ENCODE results near the gene ALK.

ALK gene

GRCh38 chr2:29235411-29235810 lies 686.0 kb downstream of the ALK start:
- Histone ChIP-seq H3K27me3 (ENCODE audit: low read depth, low read length) (no peaks in the 10 kb centered on the region), H3K4me3 (ENCODE audit: low read depth in 1 of 2, low read length in 2 of 2) (no peak overlapping the region), H3K4me1 (ENCODE audit: control insufficient read depth in 1 of 2, insufficient read depth in 2 of 2, low read length in 2 of 2) (no peaks in the 10 kb centered on the region), H3K9me3 (ENCODE audit: control insufficient read depth in 1 of 2, low read length in 2 of 2) (no peaks in the 10 kb centered on the region), H3K27ac (ENCODE audit: low read length) (no peak overlapping the region), H3K36me3 (ENCODE audit: control insufficient read depth in 1 of 2, insufficient read depth in 2 of 2, low read length in 2 of 2) (no peaks in the 10 kb centered on the region)

DNA sequence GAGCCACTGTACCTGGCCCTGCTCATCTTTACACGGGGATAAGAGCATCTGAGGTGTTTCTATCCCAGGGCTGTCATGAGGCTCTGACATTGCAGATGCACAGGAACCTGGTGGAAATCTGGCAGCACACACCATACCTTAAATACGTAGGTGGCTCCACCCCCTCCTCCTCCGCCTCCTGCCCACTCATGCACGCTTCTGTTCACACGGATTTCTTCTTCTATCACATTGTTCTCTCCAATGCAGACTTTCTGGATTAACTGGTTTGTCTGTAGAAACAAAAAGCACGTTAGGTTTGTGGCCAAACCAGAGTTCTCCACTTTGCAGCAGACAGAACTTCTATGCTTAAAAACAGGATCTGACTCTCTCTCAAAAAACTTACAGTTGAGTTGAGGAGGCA lies 688.0 kb downstream of the ALK start:
- H3K27me3 ChIP-seq (ENCODE audit: low read depth, low read length): no peaks in the 10 kb centered on the region
- no peak overlapping the region for H3K27ac ChIP-seq (ENCODE audit: low read length)
- H3K36me3 ChIP-seq (ENCODE audit: control insufficient read depth in 1 of 2, insufficient read depth in 2 of 2, low read length in 2 of 2): no peaks in the 10 kb centered on the region
- H3K4me1 ChIP-seq (ENCODE audit: control insufficient read depth in 1 of 2, insufficient read depth in 2 of 2, low read length in 2 of 2): no peaks in the 10 kb centered on the region
- no peak overlapping the region for H3K4me3 ChIP-seq (ENCODE audit: low read depth in 1 of 2, low read length in 2 of 2)
- H3K9me3 ChIP-seq (ENCODE audit: control insufficient read depth in 1 of 2, low read length in 2 of 2): no peaks in the 10 kb centered on the region

- Histone ChIP-seq H3K9me3 (ENCODE audit: control insufficient read depth in 1 of 2, low read length in 2 of 2) (no peaks in the 10 kb centered on the region), H3K36me3 (ENCODE audit: control insufficient read depth in 1 of 2, insufficient read depth in 2 of 2, low read length in 2 of 2) (no peaks in the 10 kb centered on the region), H3K4me1 (ENCODE audit: control insufficient read depth in 1 of 2, insufficient read depth in 2 of 2, low read length in 2 of 2) (no peaks in the 10 kb centered on the region), H3K27ac (ENCODE audit: low read length) (no peak overlapping the region), H3K27me3 (ENCODE audit: low read depth, low read length) (no peaks in the 10 kb centered on the region), H3K4me3 (ENCODE audit: low read depth in 1 of 2, low read length in 2 of 2) (no peak overlapping the region)
Measured at GRCh38 chr2:29232041-29232440, 689.3 kb downstream of the ALK start.

- Histone ChIP-seq H3K36me3 (ENCODE audit: control insufficient read depth in 1 of 2, insufficient read depth in 2 of 2, low read length in 2 of 2) (no peaks in the 10 kb centered on the region), H3K27me3 (ENCODE audit: low read depth, low read length) (no peaks in the 10 kb centered on the region), H3K4me3 (ENCODE audit: low read depth in 1 of 2, low read length in 2 of 2) (no peak overlapping the region), H3K27ac (ENCODE audit: low read length) (no peak overlapping the region), H3K4me1 (ENCODE audit: control insufficient read depth in 1 of 2, insufficient read depth in 2 of 2, low read length in 2 of 2) (no peaks in the 10 kb centered on the region), H3K9me3 (ENCODE audit: control insufficient read depth in 1 of 2, low read length in 2 of 2) (no peaks in the 10 kb centered on the region)
Measured at GRCh38 chr2:29229640-29230039, 691.7 kb downstream of the ALK start.

GRCh38 chr2:29228947-29229346 lies 692.4 kb downstream of the ALK start:
- peaks cover 0 to 5% of the 10 kb centered on the region in 2 donors for H3K4me1 ChIP-seq (ENCODE audit: control insufficient read depth in 1 of 2, insufficient read depth in 2 of 2, low read length in 2 of 2)

GRCh38 chr2:29227935-29228675 lies 693.3 kb downstream of the ALK start:
- Histone ChIP-seq H3K4me1 (ENCODE audit: control insufficient read depth in 1 of 2, insufficient read depth in 2 of 2, low read length in 2 of 2) (peaks cover 0 to 6% of the 10 kb centered on the region in 2 donors), H3K36me3 (ENCODE audit: control insufficient read depth in 1 of 2, insufficient read depth in 2 of 2, low read length in 2 of 2) (no peaks in the 10 kb centered on the region), H3K27me3 (ENCODE audit: low read depth, low read length) (no peaks in the 10 kb centered on the region), H3K9me3 (ENCODE audit: control insufficient read depth in 1 of 2, low read length in 2 of 2) (no peaks in the 10 kb centered on the region), H3K4me3 (ENCODE audit: low read depth in 1 of 2, low read length in 2 of 2) (no peak overlapping the region), H3K27ac (ENCODE audit: low read length) (no peak overlapping the region)

More at GRCh38 chr2:29228947-29229346, 692.4 kb downstream of the ALK start:
- Histone ChIP-seq H3K9me3 (ENCODE audit: control insufficient read depth in 1 of 2, low read length in 2 of 2) (no peaks in the 10 kb centered on the region), H3K4me3 (ENCODE audit: low read depth in 1 of 2, low read length in 2 of 2) (no peak overlapping the region), H3K36me3 (ENCODE audit: control insufficient read depth in 1 of 2, insufficient read depth in 2 of 2, low read length in 2 of 2) (no peaks in the 10 kb centered on the region), H3K27ac (ENCODE audit: low read length) (no peak overlapping the region), H3K27me3 (ENCODE audit: low read depth, low read length) (no peaks in the 10 kb centered on the region)

GRCh38 chr2:29226808-29227207 lies 694.6 kb downstream of the ALK start:
- no peaks in the 10 kb centered on the region for H3K27me3 ChIP-seq (ENCODE audit: low read depth, low read length)
- H3K4me1 ChIP-seq (ENCODE audit: control insufficient read depth in 1 of 2, insufficient read depth in 2 of 2, low read length in 2 of 2): peaks cover 0 to 6% of the 10 kb centered on the region in 2 donors
- no peaks in the 10 kb centered on the region for H3K9me3 ChIP-seq (ENCODE audit: control insufficient read depth in 1 of 2, low read length in 2 of 2)
- H3K27ac ChIP-seq (ENCODE audit: low read length): no peak overlapping the region
- no peaks in the 10 kb centered on the region for H3K36me3 ChIP-seq (ENCODE audit: control insufficient read depth in 1 of 2, insufficient read depth in 2 of 2, low read length in 2 of 2)
- H3K4me3 ChIP-seq (ENCODE audit: low read depth in 1 of 2, low read length in 2 of 2): no peak overlapping the region

DNA sequence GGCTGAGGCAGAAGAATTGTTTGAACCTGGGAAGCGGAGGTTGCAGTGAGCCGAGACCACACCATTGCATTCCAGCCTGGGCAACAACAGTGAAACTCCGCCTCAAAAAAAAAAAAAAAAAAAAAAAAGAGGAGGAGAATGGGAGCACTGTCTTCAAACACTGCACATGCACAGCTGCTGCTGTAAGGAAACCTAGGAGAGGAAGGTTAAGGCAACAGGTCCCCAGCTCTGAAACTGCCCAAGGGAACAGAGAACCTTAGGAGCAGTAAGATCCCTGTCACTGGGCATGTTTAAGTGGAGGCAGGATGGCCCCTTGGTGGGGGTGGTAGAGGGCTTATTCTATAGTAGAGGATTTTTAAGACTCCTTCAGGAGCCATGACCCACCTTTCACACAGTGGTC lies 695.0 kb downstream of the ALK start:
- Histone ChIP-seq H3K27me3 (ENCODE audit: low read depth, low read length) (no peaks in the 10 kb centered on the region), H3K9me3 (ENCODE audit: control insufficient read depth in 1 of 2, low read length in 2 of 2) (no peaks in the 10 kb centered on the region), H3K4me1 (ENCODE audit: control insufficient read depth in 1 of 2, insufficient read depth in 2 of 2, low read length in 2 of 2) (peaks cover 0 to 6% of the 10 kb centered on the region in 2 donors), H3K4me3 (ENCODE audit: low read depth in 1 of 2, low read length in 2 of 2) (no peak overlapping the region), H3K36me3 (ENCODE audit: control insufficient read depth in 1 of 2, insufficient read depth in 2 of 2, low read length in 2 of 2) (no peaks in the 10 kb centered on the region), H3K27ac (ENCODE audit: low read length) (no peak overlapping the region)

- Histone ChIP-seq H3K27me3 (ENCODE audit: low read depth, low read length) (no peaks in the 10 kb centered on the region), H3K9me3 (ENCODE audit: control insufficient read depth in 1 of 2, low read length in 2 of 2) (no peaks in the 10 kb centered on the region), H3K4me3 (ENCODE audit: low read depth in 1 of 2, low read length in 2 of 2) (no peak overlapping the region), H3K36me3 (ENCODE audit: control insufficient read depth in 1 of 2, insufficient read depth in 2 of 2, low read length in 2 of 2) (no peaks in the 10 kb centered on the region), H3K27ac (ENCODE audit: low read length) (no peak overlapping the region), H3K4me1 (ENCODE audit: control insufficient read depth in 1 of 2, insufficient read depth in 2 of 2, low read length in 2 of 2) (peaks cover 0 to 6% of the 10 kb centered on the region in 2 donors)
Measured at GRCh38 chr2:29225814-29226213, 695.6 kb downstream of the ALK start.

DNA sequence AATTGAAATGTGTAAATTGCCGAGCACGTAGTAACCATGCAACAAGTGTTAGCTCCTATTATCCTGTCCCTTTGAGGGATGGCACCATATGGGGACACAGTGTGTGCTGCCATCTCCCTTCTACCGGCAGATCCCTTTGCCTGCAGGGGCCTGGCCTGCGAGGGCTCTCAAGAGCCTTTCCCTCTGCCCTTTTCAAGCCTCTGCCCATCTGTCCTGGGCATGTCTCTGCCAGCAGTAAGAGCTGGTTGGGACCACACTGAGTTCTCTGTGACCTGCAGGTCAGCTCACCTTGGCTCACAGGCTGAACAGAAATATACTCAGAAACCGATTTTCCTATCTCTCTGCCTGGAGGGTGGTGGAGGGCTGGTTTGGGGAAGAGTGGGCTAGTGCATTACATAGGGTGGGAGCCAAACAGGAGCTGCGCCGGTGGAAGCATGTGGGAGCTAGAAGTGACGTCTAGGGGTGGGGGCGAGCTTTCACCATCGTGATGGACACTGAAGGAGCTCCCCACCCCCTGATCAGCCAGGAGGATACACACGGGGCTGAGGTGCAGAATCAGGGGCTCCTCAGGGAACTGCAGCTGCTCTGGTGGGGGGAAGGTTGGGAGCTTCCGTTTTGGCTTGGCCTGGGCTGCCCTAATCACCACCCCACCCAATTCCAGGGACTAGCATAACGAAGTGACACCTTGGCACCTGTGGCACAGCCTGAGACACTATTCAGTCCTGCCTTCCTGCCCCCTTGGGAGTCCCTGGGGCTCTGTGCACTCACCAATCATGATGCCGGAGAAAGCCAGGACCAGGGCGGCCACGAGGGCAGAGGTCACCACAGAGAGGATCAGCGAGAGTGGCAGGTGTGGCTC lies 696.5 kb downstream of the ALK start:
- H3K4me3 ChIP-seq (ENCODE audit: low read depth in 1 of 2, low read length in 2 of 2): no peak overlapping the region
- no peaks in the 10 kb centered on the region for H3K36me3 ChIP-seq (ENCODE audit: control insufficient read depth in 1 of 2, insufficient read depth in 2 of 2, low read length in 2 of 2)
- no peaks in the 10 kb centered on the region for H3K9me3 ChIP-seq (ENCODE audit: control insufficient read depth in 1 of 2, low read length in 2 of 2)
- H3K27ac ChIP-seq (ENCODE audit: low read length): no peak overlapping the region
- H3K4me1 ChIP-seq (ENCODE audit: control insufficient read depth in 1 of 2, insufficient read depth in 2 of 2, low read length in 2 of 2): peaks cover 0 to 6% of the 10 kb centered on the region in 2 donors
- H3K27me3 ChIP-seq (ENCODE audit: low read depth, low read length): no peaks in the 10 kb centered on the region

DNA sequence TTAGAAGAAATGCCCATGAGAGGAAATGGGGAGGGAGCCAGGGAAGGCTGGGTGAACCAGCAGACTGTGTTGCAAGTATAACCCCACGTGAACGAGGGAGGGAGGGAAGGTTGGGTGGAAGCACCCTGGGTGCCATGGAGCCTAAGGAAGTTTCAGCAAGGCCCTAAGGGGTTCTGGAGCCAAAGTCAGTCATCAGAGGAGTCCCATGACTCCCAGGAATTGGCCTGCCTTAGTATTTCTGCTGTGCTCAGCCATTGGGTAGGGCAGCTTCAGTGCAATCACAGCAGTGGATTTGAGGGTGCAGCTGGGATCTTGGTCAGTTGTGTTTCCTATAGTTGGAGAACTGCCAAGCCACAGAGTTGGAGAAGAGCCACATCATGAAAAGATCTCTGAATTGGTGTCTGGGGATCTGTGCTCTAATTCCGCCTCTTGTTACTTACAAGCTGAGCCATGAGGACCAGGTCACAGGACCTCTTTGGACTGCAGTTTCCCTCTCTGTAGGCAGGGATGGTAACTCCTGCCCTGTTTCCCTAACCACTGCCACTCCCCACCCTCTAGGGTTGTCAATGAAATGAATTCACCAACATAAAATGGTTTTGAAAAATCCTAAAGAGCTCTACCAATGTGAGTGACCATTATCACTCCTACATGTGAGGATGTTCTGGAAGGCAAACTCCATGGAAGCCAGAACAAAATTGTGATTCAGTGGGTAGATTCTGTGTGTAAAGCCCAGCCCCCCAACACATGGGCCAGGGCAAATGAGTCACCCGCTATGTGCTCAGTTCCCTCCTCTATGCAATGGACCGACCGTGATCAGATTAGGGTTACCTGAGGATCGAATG lies 697.3 kb downstream of the ALK start:
- Histone ChIP-seq H3K36me3 (ENCODE audit: control insufficient read depth in 1 of 2, insufficient read depth in 2 of 2, low read length in 2 of 2) (no peaks in the 10 kb centered on the region), H3K4me1 (ENCODE audit: control insufficient read depth in 1 of 2, insufficient read depth in 2 of 2, low read length in 2 of 2) (peaks cover 0 to 6% of the 10 kb centered on the region in 2 donors), H3K9me3 (ENCODE audit: control insufficient read depth in 1 of 2, low read length in 2 of 2) (no peaks in the 10 kb centered on the region), H3K27ac (ENCODE audit: low read length) (no peak overlapping the region), H3K27me3 (ENCODE audit: low read depth, low read length) (no peaks in the 10 kb centered on the region), H3K4me3 (ENCODE audit: low read depth in 1 of 2, low read length in 2 of 2) (no peak overlapping the region)
